AML-193 (cell line): ENCODE data around the gene FYCO1.

Experiments
- DNase-seq, 2 experiments: peaks; one replicate each; lab custom pipeline; 2025; lab: John Stamatoyannopoulos, UW

Gene FYCO1

DNA sequence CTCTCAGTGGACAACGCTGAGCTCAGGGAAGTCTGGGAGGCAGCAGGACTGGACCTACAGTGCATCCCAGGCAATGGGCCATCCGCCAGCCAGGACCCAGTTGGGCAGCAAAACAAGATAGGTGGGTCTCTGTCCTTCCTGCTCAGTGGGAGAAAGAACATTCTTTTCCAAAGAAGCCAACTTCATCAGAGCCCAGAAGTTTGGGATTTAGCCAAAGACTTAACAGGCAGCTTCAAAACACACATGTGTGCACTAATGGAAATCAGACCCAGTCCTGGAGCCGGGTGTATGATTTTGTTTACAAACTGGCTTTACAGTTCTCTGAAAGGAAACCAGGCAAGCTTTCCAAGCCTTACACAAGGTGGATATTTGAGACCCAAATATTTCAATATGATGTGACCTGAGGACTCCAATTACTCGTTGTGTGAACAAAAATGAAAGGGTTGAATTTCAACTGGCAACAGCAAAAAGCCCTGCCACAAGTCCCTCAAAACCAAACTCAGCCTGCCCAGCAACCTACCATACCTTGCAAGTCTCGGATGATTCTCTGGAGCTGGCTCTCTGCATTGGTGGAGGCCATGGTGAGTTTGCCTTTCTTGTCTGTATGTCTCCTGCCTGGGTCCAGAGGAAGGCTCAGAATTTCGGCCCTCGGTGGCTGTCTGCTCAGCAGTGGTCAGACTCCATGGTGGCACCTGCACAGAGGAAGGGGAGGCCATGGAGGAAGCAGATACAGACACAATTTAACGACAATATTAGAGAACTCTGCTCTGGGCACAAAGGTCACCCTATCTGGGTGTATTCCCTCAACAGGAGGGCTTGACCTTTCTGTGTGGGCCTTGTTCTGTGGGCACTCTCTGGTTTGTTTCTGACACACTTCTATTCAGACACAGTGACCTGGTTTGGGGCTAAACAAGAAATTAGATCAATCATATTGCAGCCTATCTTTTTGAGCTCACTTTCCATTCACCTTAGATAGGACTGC lies 11.0 kb downstream of the FYCO1 start:
- DNase-seq: no peak

GRCh38 chr3:45983770-45984169 lies 11.9 kb downstream of the FYCO1 start:
- DNase-seq: no peak

- no peak for DNase-seq
Observed at GRCh38 chr3:45981346-45982074, 14.1 kb downstream of the FYCO1 start.

DNA sequence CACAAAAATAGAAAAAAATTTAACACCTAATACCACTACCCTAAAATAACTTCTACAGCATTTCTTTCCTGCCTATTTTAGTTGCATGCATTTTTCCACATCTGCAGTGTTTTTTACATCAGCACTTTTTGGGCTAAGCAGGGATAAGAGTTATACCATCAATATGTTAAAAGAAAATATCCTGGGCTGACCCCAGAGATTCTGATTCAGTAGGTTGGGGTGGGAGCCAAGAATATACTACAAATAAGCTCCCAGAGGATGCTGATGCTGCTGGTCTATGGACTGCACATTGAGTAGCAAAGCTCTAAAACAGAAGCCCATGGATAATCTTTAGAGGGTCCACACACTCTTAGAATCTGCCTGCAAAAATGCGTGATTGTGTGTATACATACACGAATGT lies 14.8 kb downstream of the FYCO1 start:
- no peak for DNase-seq

GRCh38 chr3:45980229-45980813 lies 15.3 kb downstream of the FYCO1 start:
- DNase-seq: no peak

GRCh38 chr3:45979378-45979777 lies 16.2 kb downstream of the FYCO1 start:
- peak in 1 of 2 experiments; percentile 6 for DNase-seq

- no peak for DNase-seq
Observed at GRCh38 chr3:45978006-45978761, 17.4 kb downstream of the FYCO1 start.

DNA sequence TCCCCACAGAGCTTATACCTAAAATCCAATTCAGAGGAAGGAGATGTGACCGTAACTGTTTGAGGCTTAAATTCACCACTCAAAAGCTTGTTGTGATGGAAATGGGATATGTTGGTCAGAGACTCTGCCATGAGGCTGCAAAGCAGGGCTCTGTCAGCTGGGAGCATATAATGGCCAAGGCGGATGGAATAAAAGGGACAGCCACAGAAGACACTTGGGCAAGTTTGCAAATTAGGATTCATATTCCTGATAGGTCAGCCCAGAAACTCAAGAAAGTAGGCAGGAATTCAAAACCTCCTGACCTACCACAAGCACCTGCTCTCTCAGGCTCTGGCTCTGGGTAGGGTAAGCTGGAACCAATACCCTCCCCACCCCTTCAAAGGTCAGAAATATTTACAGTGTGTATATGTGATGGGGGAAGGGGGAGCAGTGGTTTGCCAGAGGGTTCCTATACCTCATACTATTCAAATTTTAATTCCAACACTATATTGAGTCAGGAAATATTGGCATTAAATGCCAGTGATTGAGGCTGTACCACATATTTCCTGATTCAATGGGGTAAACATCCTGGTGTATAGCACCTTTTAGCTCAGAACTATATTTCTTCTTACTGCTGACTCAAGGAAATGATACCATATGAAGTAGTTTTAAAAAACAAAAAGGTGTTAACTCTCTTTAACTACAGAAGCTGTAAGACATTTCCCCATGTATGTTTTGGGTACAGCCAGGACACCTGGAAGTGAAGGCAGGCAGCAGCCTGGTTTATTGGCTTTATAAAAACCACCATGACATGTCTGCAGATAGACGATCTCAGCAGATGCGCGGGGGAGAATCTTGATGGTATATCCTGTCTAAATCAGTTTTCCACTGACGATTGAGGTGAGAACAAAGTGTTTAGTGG lies 19.2 kb downstream of the FYCO1 start:
- DNase-seq: no peak

DNA sequence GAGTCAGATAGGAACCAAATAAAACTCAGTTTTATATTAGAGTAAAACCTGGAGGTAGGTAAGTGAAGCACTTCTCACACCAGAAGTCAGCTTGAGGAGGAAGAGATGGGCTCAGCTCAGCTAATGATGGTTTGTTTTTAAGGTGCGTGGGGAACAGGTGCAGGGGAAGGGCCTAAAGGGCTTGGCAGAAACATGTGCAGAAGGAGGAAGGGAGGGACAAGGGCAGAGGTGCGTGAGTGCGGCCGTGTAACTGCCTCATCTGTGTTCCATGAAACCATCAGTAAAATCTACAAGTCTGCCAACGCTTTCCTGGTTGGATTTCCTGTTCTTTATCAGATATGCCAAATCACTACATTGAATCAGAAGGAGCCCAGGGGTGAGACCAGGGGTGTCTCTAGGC lies 19.9 kb downstream of the FYCO1 start:
- no peak for DNase-seq

GRCh38 chr3:45974686-45975085 lies 20.9 kb downstream of the FYCO1 start:
- DNase-seq: no peak

DNA sequence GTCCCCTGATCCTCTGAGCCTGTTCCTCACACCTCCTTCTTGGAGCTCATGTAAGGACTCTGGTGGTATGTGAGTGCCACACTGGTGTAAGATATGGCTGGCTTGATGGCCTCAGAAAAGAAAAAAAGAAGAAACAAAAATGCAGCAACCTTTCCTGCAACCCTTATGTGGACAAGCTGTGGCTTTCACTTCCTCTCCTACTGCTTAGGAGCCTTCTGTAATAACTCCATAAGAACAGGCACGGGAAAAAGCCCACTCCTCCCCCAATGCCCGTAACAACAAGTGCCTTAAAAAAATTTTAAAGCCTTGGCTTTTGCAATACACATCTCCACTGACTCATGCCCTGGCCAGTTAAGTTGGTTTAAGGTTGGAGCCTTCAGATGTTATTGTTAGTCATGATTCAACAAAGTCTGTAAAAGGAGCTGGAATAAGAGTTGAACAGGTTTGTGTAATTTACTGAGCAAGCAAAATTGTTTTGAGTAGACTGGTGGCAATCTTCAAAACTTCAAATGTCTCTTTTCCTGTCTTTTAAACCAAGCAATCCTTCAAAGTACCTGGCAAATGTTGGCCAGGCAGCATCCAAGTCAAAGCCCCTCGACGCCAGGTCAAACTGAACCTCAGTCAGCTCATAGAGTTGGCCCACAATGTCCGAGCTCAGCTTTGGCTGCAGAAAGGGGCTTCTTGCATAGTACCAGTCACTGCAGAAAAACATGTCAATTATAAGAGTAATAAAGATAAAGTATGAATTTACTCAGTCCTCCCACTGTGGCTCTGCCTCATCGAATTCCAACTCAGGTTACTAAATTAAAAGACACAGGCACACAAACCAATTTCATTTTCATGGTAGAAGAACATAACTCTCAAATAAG lies 22.9 kb downstream of the FYCO1 start:
- peak; percentile 99 to 100 for DNase-seq

DNA sequence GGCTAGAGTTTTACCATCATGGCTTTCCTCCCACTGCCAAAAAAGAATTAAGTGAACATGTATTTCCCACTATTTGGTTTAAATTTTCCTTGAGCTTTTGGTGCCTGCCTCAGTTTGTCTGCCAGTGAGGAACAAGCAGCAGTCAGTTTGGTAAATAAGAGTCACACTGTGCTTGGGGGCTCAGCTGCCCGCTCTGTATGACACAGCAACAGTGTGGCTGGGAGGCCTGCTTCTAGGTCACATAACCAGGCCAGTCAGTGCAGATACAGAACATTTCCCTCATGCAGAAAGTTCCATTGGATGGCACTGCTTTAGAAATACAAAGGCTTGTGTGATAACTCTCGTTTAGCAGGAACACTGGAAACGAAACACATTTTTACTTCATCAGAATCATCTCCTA lies 25.7 kb downstream of the FYCO1 start:
- DNase-seq: no peak

DNA sequence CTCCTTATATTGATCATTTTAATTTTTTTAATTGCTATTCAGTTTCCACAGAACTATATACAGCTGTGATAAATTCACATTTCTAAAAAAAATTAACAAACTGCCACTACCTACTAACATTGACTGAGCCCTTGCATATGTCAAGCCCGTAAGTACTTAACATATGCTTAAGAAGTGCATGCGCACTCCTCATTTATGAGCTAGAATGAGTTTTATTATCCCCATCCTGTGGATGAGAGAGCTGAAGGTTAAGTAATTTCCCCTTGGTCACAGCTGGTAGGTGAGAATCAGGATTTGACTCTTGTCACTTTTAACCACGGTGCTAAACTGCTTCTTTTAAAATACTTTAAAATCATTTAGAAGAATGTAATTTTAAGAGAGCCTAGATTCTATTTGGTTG lies 26.5 kb downstream of the FYCO1 start:
- DNase-seq: no peak

DNA sequence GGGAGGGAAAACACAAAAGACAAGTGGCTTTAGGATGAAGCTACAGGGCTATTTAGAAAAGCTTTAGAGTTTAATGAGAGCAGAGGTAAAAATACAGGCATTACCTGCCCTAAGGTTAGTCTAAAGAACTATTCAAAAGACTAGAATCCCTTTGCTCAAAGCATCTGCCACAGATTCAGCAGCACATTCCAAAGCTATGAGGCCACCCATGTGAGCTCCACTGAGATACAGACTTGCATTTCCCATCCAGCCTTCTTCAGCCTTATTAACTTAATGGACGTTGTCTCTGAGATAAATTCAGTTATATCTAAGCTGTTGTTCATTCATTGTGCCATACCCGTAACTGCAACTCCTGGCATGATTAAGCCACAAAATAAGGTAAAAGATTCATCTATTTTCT lies 26.9 kb downstream of the FYCO1 start:
- no peak for DNase-seq

- DNase-seq: no peak
Observed at GRCh38 chr3:45968149-45968548, 27.5 kb downstream of the FYCO1 start.

DNA sequence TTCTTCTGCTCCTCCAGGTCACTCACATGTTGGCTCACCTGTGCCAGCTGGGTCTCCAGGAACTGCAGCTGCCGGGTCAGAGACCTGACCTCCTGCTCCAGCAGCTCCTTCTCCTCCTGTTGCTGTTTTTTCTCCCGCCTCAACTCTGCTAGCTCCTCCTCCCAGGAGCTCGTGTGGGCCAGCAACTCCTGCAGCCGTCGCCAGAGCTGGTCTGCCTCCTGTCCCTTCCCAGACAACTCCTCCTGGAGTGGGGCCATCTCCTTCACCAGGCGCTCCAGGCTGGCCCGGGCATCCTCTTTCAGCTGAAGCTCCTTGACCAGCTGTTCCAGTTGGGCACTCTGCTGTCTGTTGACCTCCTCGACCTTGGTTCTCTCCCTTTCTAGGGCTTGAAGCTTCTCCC lies 27.9 kb downstream of the FYCO1 start:
- no peak for DNase-seq

- no peak for DNase-seq
Observed at GRCh38 chr3:45966950-45967640, 28.5 kb downstream of the FYCO1 start.

DNA sequence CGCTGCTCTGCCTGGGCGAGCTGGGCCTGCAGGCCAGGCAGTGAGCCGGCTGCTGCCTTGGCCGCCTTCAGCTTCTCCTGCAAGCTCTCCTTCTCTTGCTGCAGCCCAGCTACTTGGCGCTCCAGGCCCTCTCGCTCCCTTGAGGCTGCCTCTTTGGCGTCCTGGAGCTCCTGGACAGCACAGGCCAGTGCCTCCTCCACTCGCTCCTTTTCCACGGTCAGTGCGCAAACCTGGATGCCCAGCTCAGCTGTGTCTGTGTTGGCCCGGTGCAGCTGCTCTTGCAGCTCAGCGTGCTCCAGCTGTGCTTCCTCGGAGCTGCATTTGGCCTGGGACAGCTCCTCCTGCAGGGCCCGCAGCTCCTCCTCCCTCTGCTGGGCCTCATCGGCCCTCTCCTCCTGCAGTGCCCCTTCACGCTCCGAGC lies 29.2 kb downstream of the FYCO1 start:
- DNase-seq: no peak

DNA sequence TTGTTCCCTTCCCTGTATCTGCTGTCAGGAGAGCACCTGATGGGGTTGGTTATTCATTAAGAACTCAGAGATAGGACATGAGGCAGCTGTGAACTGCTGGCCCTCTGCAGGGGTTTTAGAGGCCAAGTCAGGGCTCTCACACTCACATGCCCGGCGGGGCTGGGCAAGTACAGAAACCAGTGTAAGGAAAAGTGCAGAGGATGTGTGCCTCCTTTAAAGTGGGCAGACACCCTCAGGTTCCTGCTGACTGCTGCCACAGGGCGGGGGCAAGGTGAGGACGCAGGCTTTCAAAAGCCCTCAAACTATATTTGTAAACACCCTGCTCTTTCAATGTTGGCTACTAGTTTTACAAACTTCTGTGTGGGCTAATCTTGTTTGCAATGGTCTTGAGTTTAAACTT lies 30.0 kb downstream of the FYCO1 start:
- no peak for DNase-seq
